ENCODE data around the gene PPP1CA.

Gene PPP1CA

GRCh38 chr11:67391304-67392182, 10.1 kb downstream of the PPP1CA start, which contains the start of gene RAD9A:
Gene RAD9A (plus strand): TSS chr11:67391986. CDS start chr11:67392045, 59 bp downstream.
- no peak for TF ChIP-seq CTCF (IDR thresholded peaks at IDR 0.05)
- no peaks in the 10 kb centered on the region for H3K36me3 ChIP-seq (ENCODE audit: control insufficient read depth, insufficient read depth, low read length)

GRCh38 chr11:67390947-67391303, 10.7 kb downstream of the PPP1CA start:
- TF ChIP-seq CTCF (IDR thresholded peaks at IDR 0.05), result no peak
- Histone ChIP-seq H3K36me3 (ENCODE audit: control insufficient read depth, insufficient read depth, low read length) (no peaks in the 10 kb centered on the region), H3K27ac (peak overlapping the region; percentile 64), H3K9ac (peak overlapping the region; percentile 19), H3K9me3 (ENCODE audit: control insufficient read depth, low read length) (no peaks in the 10 kb centered on the region), H3K27me3 (ENCODE audit: control insufficient read depth, insufficient read depth, low read length) (no peaks in the 10 kb centered on the region), H2AFZ (peak overlapping the region; percentile 88), H3K4me1 (no peaks in the 10 kb centered on the region), H3K79me2 (no peaks in the 10 kb centered on the region), H3K4me3 (ENCODE audit: low read depth, low read length) (peak overlapping the region; percentile 81), H3K4me2 (ENCODE audit: low read length) (peak overlapping the region; percentile 85)

More at GRCh38 chr11:67391304-67392182, 10.1 kb downstream of the PPP1CA start, which contains the start of gene RAD9A:
- Histone ChIP-seq H3K79me2 (no peaks in the 10 kb centered on the region), H3K4me2 (ENCODE audit: low read length) (peak within 1 kb of the TSS; percentile 85), H3K9ac (peak within 1 kb of the TSS; percentile 28), H3K27me3 (ENCODE audit: control insufficient read depth, insufficient read depth, low read length) (no peaks in the 10 kb centered on the region), H3K4me3 (ENCODE audit: low read depth, low read length) (peak within 1 kb of the TSS; percentile 81), H2AFZ (peak within 1 kb of the TSS; percentile 88), H3K4me1 (no peaks in the 10 kb centered on the region), H3K27ac (peak within 1 kb of the TSS; percentile 64), H3K9me3 (ENCODE audit: control insufficient read depth, low read length) (no peaks in the 10 kb centered on the region)

- Histone ChIP-seq H3K9me3 (ENCODE audit: control insufficient read depth, low read length) (no peaks in the 10 kb centered on the region), H3K27ac (no peak overlapping the region), H3K4me3 (ENCODE audit: low read depth, low read length) (no peak overlapping the region), H2AFZ (no peak overlapping the region), H3K4me2 (ENCODE audit: low read length) (no peak overlapping the region), H3K79me2 (no peaks in the 10 kb centered on the region), H3K27me3 (ENCODE audit: control insufficient read depth, insufficient read depth, low read length) (no peaks in the 10 kb centered on the region), H3K9ac (no peak overlapping the region), H3K4me1 (no peaks in the 10 kb centered on the region), H3K36me3 (ENCODE audit: control insufficient read depth, insufficient read depth, low read length) (no peaks in the 10 kb centered on the region)
- peak; percentile 26 for TF ChIP-seq CTCF (IDR thresholded peaks at IDR 0.05)
Observed at GRCh38 chr11:67389477-67389876, 12.2 kb downstream of the PPP1CA start.

GRCh38 chr11:67387518-67387917, 14.1 kb downstream of the PPP1CA start:
- H3K9me3 ChIP-seq (ENCODE audit: control insufficient read depth, low read length), result no peaks in the 10 kb centered on the region
- H3K4me1 ChIP-seq, result no peaks in the 10 kb centered on the region
- H2AFZ ChIP-seq, result no peak overlapping the region
- H3K79me2 ChIP-seq, result no peaks in the 10 kb centered on the region
- no peaks in the 10 kb centered on the region for H3K27me3 ChIP-seq (ENCODE audit: control insufficient read depth, insufficient read depth, low read length)
- TF ChIP-seq CTCF (IDR thresholded peaks at IDR 0.05), result no peak
- H3K36me3 ChIP-seq (ENCODE audit: control insufficient read depth, insufficient read depth, low read length), result no peaks in the 10 kb centered on the region
- H3K27ac ChIP-seq, result no peak overlapping the region
- no peak overlapping the region for H3K4me2 ChIP-seq (ENCODE audit: low read length)
- H3K4me3 ChIP-seq (ENCODE audit: low read depth, low read length), result no peak overlapping the region
- no peak overlapping the region for H3K9ac ChIP-seq

Measured in parathyroid adenoma (tissue), 2 donors.